Nephron (organoid): ENCODE results near the gene TICRR.

Experiments
- H3K27ac Mint-ChIP-seq, 3 experiments: 2 replicates each; pipeline ENCODE4 v1.8.0; 2020; ENCODE audit warnings: mixed read lengths in 3 of 3, mild to moderate bottlenecking in 2 of 3, moderate library complexity in 1 of 3
- H3K27me3 Mint-ChIP-seq: 2 replicates; pipeline ENCODE4 v1.8.0; 2021; ENCODE audit warnings: low read depth, mild to moderate bottlenecking, moderate library complexity, mixed read lengths
- H3K36me3 Mint-ChIP-seq: 2 replicates; pipeline ENCODE4 v1.8.0; 2020; ENCODE audit warnings: low read depth, mixed read lengths
- H3K4me1 Mint-ChIP-seq: 2 replicates; pipeline ENCODE4 v1.8.0; 2020; ENCODE audit warnings: mixed read lengths
- H3K4me3 Mint-ChIP-seq, 3 experiments: 2 replicates each; pipeline ENCODE4 v1.8.0; 2020; ENCODE audit warnings: mild to moderate bottlenecking in 3 of 3, mixed read lengths in 3 of 3, moderate library complexity in 2 of 3
- H3K9me3 Mint-ChIP-seq: 2 replicates; pipeline ENCODE4 v1.8.0; 2020; ENCODE audit warnings: mixed read lengths
- TF ChIP-seq, protein P1 (sequence below), 3 experiments: fragments of 200-600 bp; sonication (generic); IDR thresholded peaks; one replicate each; pipeline ENCODE4 v1.5.0; 2021; ENCODE audit warnings: antibody characterized with exemption in 3 of 3; ENCODE audit not compliant: unreplicated experiment in 3 of 3

Gene TICRR

DNA sequence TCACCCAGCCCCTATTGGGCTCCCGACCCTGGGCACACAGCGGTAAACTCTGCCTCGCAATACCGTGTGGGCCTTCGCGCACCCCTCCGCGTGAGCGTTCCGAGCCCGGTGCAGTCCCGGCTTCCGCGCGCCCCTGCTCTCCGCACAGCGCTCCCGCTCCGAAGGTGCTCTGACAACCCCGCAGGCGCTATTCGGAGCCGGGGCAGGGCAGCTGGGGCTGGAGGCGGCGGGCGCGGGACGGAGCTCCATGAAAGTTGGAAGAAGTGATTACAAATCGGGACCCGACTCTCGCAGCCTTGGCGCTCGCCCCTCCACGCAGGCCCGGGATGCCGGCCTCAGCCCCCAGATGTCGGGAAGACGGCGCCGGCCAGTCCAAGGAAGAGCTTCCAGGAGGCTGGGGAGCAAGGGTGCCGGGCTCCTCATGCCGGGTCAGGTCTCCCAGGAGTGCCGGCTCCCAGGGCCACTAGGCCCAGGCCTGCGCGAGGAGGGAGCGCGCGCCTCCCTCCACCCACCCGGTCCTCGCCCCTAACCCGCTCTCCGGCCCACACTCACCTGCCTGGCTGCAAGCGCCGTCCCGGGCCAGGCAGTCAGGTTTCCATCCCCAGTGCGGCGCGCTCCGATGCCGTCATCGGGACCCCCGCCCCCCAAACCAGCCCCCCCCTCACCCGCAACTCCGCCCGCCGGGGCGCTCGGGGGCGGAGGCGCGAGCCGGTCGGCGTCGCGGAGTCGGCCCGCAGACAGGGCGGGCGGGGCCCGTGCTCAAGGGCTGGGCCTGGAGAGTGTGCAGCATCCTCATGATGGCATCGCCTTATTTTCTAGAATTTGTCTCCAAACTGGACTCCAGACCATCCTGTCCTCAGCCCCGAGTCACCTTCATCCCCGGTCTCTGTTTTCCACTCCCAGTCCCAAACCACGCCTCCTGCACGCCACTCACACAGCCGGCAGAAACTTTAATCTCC is 79.9 kb downstream of the TICRR start, which contains the start of gene KIF7:
Gene KIF7 (minus strand): TSS at position 621 of the 959 bp plus-strand sequence. CDS start 2,537 bp downstream, outside the sequence.
- Mint-ChIP-seq H3K9me3 (no peaks in the 10 kb centered on the region), H3K36me3 (peaks cover 7% of the 10 kb centered on the region), H3K27ac (peak within 1 kb of the TSS; percentile 29 to 89 (median 86)), H3K4me1 (peaks cover 19% of the 10 kb centered on the region), H3K4me3 (peak within 1 kb of the TSS; percentile 87 to 89 (median 88)), H3K27me3 (peaks cover 4% of the 10 kb centered on the region)
- TF ChIP-seq, protein P1, sequence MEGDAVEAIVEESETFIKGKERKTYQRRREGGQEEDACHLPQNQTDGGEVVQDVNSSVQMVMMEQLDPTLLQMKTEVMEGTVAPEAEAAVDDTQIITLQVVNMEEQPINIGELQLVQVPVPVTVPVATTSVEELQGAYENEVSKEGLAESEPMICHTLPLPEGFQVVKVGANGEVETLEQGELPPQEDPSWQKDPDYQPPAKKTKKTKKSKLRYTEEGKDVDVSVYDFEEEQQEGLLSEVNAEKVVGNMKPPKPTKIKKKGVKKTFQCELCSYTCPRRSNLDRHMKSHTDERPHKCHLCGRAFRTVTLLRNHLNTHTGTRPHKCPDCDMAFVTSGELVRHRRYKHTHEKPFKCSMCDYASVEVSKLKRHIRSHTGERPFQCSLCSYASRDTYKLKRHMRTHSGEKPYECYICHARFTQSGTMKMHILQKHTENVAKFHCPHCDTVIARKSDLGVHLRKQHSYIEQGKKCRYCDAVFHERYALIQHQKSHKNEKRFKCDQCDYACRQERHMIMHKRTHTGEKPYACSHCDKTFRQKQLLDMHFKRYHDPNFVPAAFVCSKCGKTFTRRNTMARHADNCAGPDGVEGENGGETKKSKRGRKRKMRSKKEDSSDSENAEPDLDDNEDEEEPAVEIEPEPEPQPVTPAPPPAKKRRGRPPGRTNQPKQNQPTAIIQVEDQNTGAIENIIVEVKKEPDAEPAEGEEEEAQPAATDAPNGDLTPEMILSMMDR (IDR thresholded peaks at IDR 0.05; ENCODE audit: unreplicated experiment in 3 of 3) = no peak

DNA sequence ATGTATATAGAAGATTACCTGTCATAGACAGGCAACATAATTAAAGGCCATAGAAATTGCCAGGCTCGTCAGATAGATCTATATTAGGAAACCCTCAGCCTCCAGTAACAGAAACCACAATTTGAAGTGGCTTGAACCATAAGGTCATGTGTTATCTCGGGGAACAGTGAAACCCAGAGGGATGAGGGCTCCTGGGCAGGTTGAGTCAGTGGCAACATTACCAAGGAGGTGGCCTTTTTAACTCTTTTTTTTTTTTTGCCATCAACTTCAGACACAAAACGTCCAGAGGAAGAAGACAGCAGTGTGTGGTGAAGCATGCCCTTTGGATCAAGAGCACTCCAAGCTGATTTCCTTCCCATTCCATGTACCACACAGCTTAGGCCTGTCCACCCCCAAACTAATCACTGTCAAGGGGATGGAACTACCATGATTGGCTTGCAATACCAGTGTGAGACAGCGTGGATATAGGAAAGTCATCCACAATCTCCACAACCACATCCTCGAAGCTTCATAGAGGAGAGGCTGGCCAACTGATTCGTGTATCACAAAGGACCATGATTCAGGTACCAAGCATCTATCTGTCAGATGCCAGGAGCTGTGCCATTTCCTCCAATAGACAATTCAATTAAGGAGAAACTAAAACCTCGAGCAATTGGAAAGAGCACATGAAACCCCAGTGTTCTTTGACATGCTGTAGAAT is 81.0 kb downstream of the TICRR start:
- H3K4me3 Mint-ChIP-seq = peak overlapping the region; percentile 87 to 89 (median 88)
- H3K36me3 Mint-ChIP-seq = peaks cover 5% of the 10 kb centered on the region
- TF ChIP-seq, protein P1 (IDR thresholded peaks at IDR 0.05; ENCODE audit: unreplicated experiment in 3 of 3) = no peak

DNA sequence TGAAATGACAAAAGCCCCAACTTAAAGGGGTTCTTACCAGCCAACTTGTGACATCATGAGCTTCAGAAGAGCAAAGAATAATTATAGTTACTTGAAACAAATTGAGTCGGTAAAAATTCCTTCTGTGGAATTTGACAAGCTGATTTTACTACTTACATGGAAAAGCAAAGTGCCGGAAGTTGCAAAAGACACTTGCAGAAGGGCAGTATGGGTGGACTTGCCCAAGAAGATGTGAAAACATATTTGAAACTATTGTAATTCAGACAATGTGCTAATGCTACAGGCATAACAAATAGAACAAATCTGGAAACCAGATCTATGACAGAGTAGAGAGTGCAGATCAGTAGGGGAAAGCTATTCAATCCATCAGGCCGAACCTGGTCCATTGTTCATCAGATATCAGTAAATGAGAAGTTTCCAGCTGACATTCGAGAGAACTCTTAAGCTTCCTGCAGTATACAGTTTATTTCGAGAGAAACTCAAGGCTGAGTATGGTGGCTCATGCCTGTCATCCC is 82.5 kb downstream of the TICRR start:
- no peak overlapping the region for H3K4me3 Mint-ChIP-seq
- no peaks in the 10 kb centered on the region for H3K36me3 Mint-ChIP-seq
- peaks cover 8% of the 10 kb centered on the region for H3K27me3 Mint-ChIP-seq
- H3K27ac Mint-ChIP-seq = no peak overlapping the region
- peaks cover 23% of the 10 kb centered on the region for H3K4me1 Mint-ChIP-seq
- TF ChIP-seq, protein P1 (IDR thresholded peaks at IDR 0.05; ENCODE audit: unreplicated experiment in 3 of 3) = no peak
- H3K9me3 Mint-ChIP-seq = no peaks in the 10 kb centered on the region

More for the DNA sequence above, 81.0 kb downstream of the TICRR start:
- Mint-ChIP-seq H3K9me3 (no peaks in the 10 kb centered on the region), H3K4me1 (peaks cover 19% of the 10 kb centered on the region), H3K27ac (peak overlapping the region in 2 of 3 experiments; percentile 86 to 89), H3K27me3 (peaks cover 8% of the 10 kb centered on the region)

DNA sequence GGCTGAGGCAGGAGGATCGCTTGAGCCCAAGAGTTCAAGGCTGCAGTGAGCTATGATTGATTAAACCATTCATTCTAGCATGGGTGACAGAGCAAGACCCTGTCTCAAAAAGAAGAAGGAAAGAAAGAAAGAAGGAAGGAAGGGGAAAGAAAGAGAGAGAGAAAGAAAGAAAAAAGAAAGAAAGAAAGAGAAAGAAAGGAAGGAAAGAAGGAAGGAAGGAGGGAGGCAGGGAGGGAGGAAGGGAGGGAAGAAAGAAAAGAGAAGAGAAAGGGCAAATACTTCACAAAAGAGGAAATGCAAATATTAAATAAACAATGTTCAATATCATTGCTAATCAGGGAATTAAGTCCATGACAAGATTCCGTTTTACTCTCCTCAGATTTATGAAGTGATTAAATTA is 84.0 kb downstream of the TICRR start:
- H3K9me3 Mint-ChIP-seq = no peaks in the 10 kb centered on the region
- H3K4me1 Mint-ChIP-seq = peaks cover 22% of the 10 kb centered on the region
- H3K27ac Mint-ChIP-seq = no peak overlapping the region
- TF ChIP-seq, protein P1 (IDR thresholded peaks at IDR 0.05; ENCODE audit: unreplicated experiment in 3 of 3) = no peak
- H3K4me3 Mint-ChIP-seq = no peak overlapping the region
- peaks cover 8% of the 10 kb centered on the region for H3K27me3 Mint-ChIP-seq
- no peaks in the 10 kb centered on the region for H3K36me3 Mint-ChIP-seq

DNA sequence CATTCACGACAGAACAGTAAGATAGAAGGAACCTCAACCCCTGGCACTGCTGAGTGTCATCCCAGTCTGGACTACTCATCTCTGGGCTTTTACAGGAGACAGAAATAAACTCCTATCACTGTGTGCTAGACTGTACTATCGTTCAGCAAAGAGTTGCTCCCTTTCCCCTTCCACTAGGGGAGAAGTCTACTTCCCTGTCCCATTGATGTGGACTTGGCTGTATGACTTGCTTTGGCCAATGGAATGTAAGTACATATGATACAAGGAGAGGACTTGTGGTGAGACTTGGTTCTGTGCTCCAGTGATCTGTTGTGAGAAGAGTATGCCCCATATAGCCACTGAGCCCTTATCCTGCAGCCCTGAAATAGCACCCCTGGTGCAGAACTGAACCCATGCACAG is 85.3 kb downstream of the TICRR start:
- Mint-ChIP-seq H3K4me3 (no peak overlapping the region), H3K9me3 (no peaks in the 10 kb centered on the region), H3K36me3 (no peaks in the 10 kb centered on the region), H3K4me1 (peaks cover 22% of the 10 kb centered on the region), H3K27me3 (peaks cover 12% of the 10 kb centered on the region), H3K27ac (no peak overlapping the region)
- TF ChIP-seq, protein P1 (IDR thresholded peaks at IDR 0.05; ENCODE audit: unreplicated experiment in 3 of 3) = no peak
